ENCODE results near the gene CELF4.

CELF4 gene

DNA sequence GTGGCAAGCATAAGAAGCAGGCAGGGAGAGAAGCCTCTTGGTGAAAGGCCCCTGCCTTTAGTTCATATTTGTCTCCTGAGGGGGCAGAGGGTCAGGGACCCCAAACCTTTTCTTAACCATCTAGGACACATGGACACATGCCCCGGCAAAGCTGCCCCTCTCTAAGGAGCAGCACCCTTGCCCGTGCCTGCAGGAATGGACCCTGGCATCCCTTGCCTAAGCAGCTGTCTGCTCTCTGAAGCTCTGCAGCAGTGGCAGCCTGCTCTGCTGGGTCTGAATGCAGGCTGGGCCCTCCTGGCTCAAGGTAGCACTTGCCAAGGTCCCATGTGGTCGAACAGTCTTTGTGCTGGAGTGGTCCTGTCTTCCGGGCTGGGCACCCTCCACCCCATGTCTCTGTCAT lies 174.4 kb downstream of the CELF4 start:
- Histone ChIP-seq H3K4me2 (ENCODE audit: low read length) (no peak overlapping the region), H3K27me3 (ENCODE audit: control insufficient read depth, low read length) (peaks cover 13% of the 10 kb centered on the region), H3K27ac (ENCODE audit: low read depth, low read length) (no peak overlapping the region), H3K4me3 (ENCODE audit: low read length) (no peak overlapping the region), H3F3A (ENCODE audit: control insufficient read depth, insufficient read depth) (no peaks in the 10 kb centered on the region), H3K79me2 (ENCODE audit: control insufficient read depth, low read length) (no peaks in the 10 kb centered on the region), H3K36me3 (ENCODE audit: control insufficient read depth, low read length) (no peaks in the 10 kb centered on the region), H3K9me2 (replicated peaks; ENCODE audit: control insufficient read depth, low read length) (no peaks in the 10 kb centered on the region), H3K4me1 (ENCODE audit: control insufficient read depth, low read length) (no peaks in the 10 kb centered on the region), H4K20me1 (ENCODE audit: control insufficient read depth, insufficient read depth, low read depth, low read length) (no peaks in the 10 kb centered on the region), H3K9me3 (ENCODE audit: control insufficient read depth, insufficient read depth, low read length) (no peaks in the 10 kb centered on the region)
- TF ChIP-seq, protein P1, sequence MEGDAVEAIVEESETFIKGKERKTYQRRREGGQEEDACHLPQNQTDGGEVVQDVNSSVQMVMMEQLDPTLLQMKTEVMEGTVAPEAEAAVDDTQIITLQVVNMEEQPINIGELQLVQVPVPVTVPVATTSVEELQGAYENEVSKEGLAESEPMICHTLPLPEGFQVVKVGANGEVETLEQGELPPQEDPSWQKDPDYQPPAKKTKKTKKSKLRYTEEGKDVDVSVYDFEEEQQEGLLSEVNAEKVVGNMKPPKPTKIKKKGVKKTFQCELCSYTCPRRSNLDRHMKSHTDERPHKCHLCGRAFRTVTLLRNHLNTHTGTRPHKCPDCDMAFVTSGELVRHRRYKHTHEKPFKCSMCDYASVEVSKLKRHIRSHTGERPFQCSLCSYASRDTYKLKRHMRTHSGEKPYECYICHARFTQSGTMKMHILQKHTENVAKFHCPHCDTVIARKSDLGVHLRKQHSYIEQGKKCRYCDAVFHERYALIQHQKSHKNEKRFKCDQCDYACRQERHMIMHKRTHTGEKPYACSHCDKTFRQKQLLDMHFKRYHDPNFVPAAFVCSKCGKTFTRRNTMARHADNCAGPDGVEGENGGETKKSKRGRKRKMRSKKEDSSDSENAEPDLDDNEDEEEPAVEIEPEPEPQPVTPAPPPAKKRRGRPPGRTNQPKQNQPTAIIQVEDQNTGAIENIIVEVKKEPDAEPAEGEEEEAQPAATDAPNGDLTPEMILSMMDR (IDR thresholded peaks at IDR 0.05; ENCODE audit: low read depth, low read length, poor library complexity, severe bottlenecking): no peak
- no peak for TF ChIP-seq EZH2phosphoT487 (IDR thresholded peaks at IDR 0.05; ENCODE audit: borderline replicate concordance, low read length)

GRCh38 chr18:37390687-37391086 lies 174.9 kb downstream of the CELF4 start:
- Histone ChIP-seq H3K36me3 (ENCODE audit: control insufficient read depth, low read length) (no peaks in the 10 kb centered on the region), H3K4me3 (ENCODE audit: low read length) (no peak overlapping the region), H3K27me3 (ENCODE audit: control insufficient read depth, low read length) (peaks cover 13% of the 10 kb centered on the region), H4K20me1 (ENCODE audit: control insufficient read depth, insufficient read depth, low read depth, low read length) (no peaks in the 10 kb centered on the region), H3K27ac (ENCODE audit: low read depth, low read length) (no peak overlapping the region), H3K4me1 (ENCODE audit: control insufficient read depth, low read length) (no peaks in the 10 kb centered on the region), H3K4me2 (ENCODE audit: low read length) (no peak overlapping the region), H3K9me3 (ENCODE audit: control insufficient read depth, insufficient read depth, low read length) (no peaks in the 10 kb centered on the region), H3K79me2 (ENCODE audit: control insufficient read depth, low read length) (no peaks in the 10 kb centered on the region), H3F3A (ENCODE audit: control insufficient read depth, insufficient read depth) (no peaks in the 10 kb centered on the region), H3K9me2 (replicated peaks; ENCODE audit: control insufficient read depth, low read length) (no peaks in the 10 kb centered on the region)
- TF ChIP-seq EZH2phosphoT487 (IDR thresholded peaks at IDR 0.05; ENCODE audit: borderline replicate concordance, low read length): no peak
- TF ChIP-seq, protein P1 (IDR thresholded peaks at IDR 0.05; ENCODE audit: low read depth, low read length, poor library complexity, severe bottlenecking): no peak

- no peak overlapping the region for H3K27ac ChIP-seq (ENCODE audit: low read depth, low read length)
- H3K9me2 ChIP-seq (replicated peaks; ENCODE audit: control insufficient read depth, low read length): no peaks in the 10 kb centered on the region
- H3K4me1 ChIP-seq (ENCODE audit: control insufficient read depth, low read length): no peaks in the 10 kb centered on the region
- H3K36me3 ChIP-seq (ENCODE audit: control insufficient read depth, low read length): no peaks in the 10 kb centered on the region
- H3F3A ChIP-seq (ENCODE audit: control insufficient read depth, insufficient read depth): no peaks in the 10 kb centered on the region
- no peaks in the 10 kb centered on the region for H3K79me2 ChIP-seq (ENCODE audit: control insufficient read depth, low read length)
- H3K27me3 ChIP-seq (ENCODE audit: control insufficient read depth, low read length): peaks cover 13% of the 10 kb centered on the region
- no peak for TF ChIP-seq EZH2phosphoT487 (IDR thresholded peaks at IDR 0.05; ENCODE audit: borderline replicate concordance, low read length)
- TF ChIP-seq, protein P1 (IDR thresholded peaks at IDR 0.05; ENCODE audit: low read depth, low read length, poor library complexity, severe bottlenecking): no peak
- no peak overlapping the region for H3K4me3 ChIP-seq (ENCODE audit: low read length)
- no peaks in the 10 kb centered on the region for H4K20me1 ChIP-seq (ENCODE audit: control insufficient read depth, insufficient read depth, low read depth, low read length)
- no peaks in the 10 kb centered on the region for H3K9me3 ChIP-seq (ENCODE audit: control insufficient read depth, insufficient read depth, low read length)
- H3K4me2 ChIP-seq (ENCODE audit: low read length): no peak overlapping the region
Measured at GRCh38 chr18:37389684-37390368, 175.8 kb downstream of the CELF4 start.
